ENCODE measurements around the gene MAGI1. TPM values are rescaled to one million over a fixed set of nuclear protein-coding genes. Genes with fewer than 3 reads are reported as not detected.

MAGI1 gene
- total RNA-seq, 4 donors from 2014 or later = 49.5 to 72.1 (median 67.6) TPM

DNA sequence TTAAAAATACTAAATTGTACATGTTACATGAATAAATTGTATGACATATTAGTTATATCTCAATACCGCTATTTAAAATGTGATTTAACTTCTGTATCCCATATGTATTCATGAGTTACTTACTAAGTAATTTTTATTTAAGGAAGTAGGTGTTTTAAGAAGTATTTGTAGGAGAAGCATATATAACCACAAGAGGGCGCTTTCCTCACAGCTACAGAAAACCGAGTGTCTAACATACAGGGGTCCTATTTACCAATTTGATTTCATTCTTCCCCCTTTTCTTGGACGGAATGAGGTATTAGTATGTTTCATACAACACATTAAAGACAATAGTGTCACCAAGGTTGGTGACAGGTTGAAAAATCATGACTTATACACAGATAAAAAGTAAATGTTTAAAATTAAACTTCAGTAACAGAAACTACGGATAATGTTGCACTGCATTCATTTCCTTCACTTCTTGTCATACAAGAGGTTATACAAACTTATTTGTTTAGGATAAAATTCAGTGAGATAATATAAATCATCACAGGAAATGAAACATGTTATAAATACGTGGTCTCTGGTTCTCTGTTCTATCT, 253.6 kb downstream of the MAGI1 start:
- Histone ChIP-seq H3K9me3 (no peaks in the 10 kb centered on the region), H3K4me1 (no peaks in the 10 kb centered on the region), H3K36me3 (no peaks in the 10 kb centered on the region), H3K4me3 (no peak overlapping the region), H3K27me3 (no peaks in the 10 kb centered on the region), H3K27ac (no peak overlapping the region)
- DNase-seq = no peak
- TF ChIP-seq, protein P1, sequence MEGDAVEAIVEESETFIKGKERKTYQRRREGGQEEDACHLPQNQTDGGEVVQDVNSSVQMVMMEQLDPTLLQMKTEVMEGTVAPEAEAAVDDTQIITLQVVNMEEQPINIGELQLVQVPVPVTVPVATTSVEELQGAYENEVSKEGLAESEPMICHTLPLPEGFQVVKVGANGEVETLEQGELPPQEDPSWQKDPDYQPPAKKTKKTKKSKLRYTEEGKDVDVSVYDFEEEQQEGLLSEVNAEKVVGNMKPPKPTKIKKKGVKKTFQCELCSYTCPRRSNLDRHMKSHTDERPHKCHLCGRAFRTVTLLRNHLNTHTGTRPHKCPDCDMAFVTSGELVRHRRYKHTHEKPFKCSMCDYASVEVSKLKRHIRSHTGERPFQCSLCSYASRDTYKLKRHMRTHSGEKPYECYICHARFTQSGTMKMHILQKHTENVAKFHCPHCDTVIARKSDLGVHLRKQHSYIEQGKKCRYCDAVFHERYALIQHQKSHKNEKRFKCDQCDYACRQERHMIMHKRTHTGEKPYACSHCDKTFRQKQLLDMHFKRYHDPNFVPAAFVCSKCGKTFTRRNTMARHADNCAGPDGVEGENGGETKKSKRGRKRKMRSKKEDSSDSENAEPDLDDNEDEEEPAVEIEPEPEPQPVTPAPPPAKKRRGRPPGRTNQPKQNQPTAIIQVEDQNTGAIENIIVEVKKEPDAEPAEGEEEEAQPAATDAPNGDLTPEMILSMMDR (IDR thresholded peaks at IDR 0.05) = peak in 4 of 6 experiments; percentile 52 to 75 (median 68)
- no peak for TF ChIP-seq POLR2A (IDR thresholded peaks at IDR 0.05)

DNA sequence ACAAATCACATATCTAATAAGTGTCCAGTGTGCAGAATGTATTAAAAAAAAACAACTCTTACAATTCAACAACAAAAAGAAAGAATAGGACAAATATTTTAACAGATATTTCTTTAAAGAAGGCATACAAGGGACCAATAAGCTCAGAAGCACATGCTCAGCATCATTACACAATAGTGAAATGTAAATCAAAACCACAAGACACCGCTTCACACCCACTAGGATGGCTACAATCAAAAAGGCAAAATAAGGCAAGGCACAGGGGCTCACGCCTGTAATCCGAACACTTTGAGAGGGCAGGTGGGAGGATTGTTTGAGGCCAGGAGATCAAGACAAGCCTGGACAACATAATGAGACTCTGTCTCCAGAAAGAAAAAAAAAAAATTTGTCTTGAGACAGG, 255.6 kb downstream of the MAGI1 start:
- no peak overlapping the region for H3K4me3 ChIP-seq
- no peak for TF ChIP-seq POLR2A (IDR thresholded peaks at IDR 0.05)
- TF ChIP-seq, protein P1 (IDR thresholded peaks at IDR 0.05) = no peak
- DNase-seq = no peak

GRCh38 chr3:65781594-65781993, 257.1 kb downstream of the MAGI1 start:
- H3K4me3 ChIP-seq = no peak overlapping the region
- DNase-seq = no peak
- H3K4me1 ChIP-seq = no peaks in the 10 kb centered on the region
- H3K27me3 ChIP-seq = no peaks in the 10 kb centered on the region
- no peaks in the 10 kb centered on the region for H3K36me3 ChIP-seq
- no peak for TF ChIP-seq POLR2A (IDR thresholded peaks at IDR 0.05)
- TF ChIP-seq, protein P1 (IDR thresholded peaks at IDR 0.05) = no peak
- no peak overlapping the region for H3K27ac ChIP-seq
- H3K9me3 ChIP-seq = no peaks in the 10 kb centered on the region

More for the DNA sequence above, 255.6 kb downstream of the MAGI1 start:
- H3K36me3 ChIP-seq = no peaks in the 10 kb centered on the region
- H3K27me3 ChIP-seq = no peaks in the 10 kb centered on the region
- H3K9me3 ChIP-seq = no peaks in the 10 kb centered on the region
- H3K27ac ChIP-seq = no peak overlapping the region
- H3K4me1 ChIP-seq = no peaks in the 10 kb centered on the region

DNA sequence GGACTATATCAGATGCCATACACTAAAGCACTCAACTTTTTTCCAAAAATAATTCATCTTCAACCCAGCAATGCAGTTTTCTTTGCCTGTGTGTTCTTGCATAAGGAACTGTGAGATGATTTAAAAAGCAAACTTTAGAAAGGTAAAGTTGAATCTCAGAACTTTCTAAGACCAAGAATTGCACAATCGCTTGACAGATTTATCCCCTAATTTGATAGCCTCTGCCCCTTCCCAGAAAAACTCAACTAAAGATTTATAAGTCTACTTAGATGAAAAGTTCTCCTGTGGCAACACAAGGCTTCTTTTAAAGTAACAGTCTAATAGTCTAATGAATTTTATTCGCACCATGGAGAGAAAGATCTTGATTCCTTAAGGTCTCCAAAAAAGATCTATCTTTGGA, 259.3 kb downstream of the MAGI1 start:
- no peak overlapping the region for H3K27ac ChIP-seq
- TF ChIP-seq POLR2A (IDR thresholded peaks at IDR 0.05) = no peak
- TF ChIP-seq, protein P1 (IDR thresholded peaks at IDR 0.05) = no peak
- H3K4me3 ChIP-seq = no peak overlapping the region
- H3K27me3 ChIP-seq = no peaks in the 10 kb centered on the region
- no peaks in the 10 kb centered on the region for H3K36me3 ChIP-seq
- H3K9me3 ChIP-seq = no peaks in the 10 kb centered on the region
- H3K4me1 ChIP-seq = no peaks in the 10 kb centered on the region
- DNase-seq = no peak

DNA sequence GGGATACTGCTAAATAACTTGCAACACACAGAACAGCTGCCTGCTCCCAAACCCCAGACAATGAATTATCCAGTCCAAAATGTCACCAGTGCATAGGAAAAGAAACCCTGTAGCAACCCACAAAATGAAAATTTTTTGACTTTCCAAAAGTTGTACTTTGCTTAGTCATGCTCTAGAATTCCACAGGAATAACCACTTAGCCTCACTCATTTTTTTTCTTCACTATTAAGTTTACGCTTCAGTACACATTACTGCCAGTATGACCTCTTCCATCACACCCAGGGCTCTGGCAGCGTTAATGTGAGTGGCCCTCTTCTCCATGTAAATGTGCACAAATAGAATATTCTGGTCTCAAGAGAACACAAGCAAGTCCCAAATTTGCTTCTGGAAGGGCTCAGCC, 259.8 kb downstream of the MAGI1 start:
- no peaks in the 10 kb centered on the region for H3K27me3 ChIP-seq
- H3K4me3 ChIP-seq = no peak overlapping the region
- H3K36me3 ChIP-seq = no peaks in the 10 kb centered on the region
- H3K4me1 ChIP-seq = no peaks in the 10 kb centered on the region
- no peaks in the 10 kb centered on the region for H3K9me3 ChIP-seq
- no peak overlapping the region for H3K27ac ChIP-seq
- TF ChIP-seq, protein P1 (IDR thresholded peaks at IDR 0.05) = no peak
- no peak for TF ChIP-seq POLR2A (IDR thresholded peaks at IDR 0.05)
- DNase-seq = no peak

GRCh38 chr3:65777050-65777449, 261.7 kb downstream of the MAGI1 start:
- no peak for DNase-seq
- no peaks in the 10 kb centered on the region for H3K36me3 ChIP-seq
- H3K4me3 ChIP-seq = no peak overlapping the region
- no peak for TF ChIP-seq POLR2A (IDR thresholded peaks at IDR 0.05)
- no peaks in the 10 kb centered on the region for H3K9me3 ChIP-seq
- no peak overlapping the region for H3K27ac ChIP-seq
- no peaks in the 10 kb centered on the region for H3K4me1 ChIP-seq
- H3K27me3 ChIP-seq = no peaks in the 10 kb centered on the region
